ENCODE data around the gene ZBTB45.

Gene ZBTB45

GRCh38 chr19:58521651-58522050 lies 2.0 kb upstream of the ZBTB45 start:
- TF ChIP-seq, protein P1, sequence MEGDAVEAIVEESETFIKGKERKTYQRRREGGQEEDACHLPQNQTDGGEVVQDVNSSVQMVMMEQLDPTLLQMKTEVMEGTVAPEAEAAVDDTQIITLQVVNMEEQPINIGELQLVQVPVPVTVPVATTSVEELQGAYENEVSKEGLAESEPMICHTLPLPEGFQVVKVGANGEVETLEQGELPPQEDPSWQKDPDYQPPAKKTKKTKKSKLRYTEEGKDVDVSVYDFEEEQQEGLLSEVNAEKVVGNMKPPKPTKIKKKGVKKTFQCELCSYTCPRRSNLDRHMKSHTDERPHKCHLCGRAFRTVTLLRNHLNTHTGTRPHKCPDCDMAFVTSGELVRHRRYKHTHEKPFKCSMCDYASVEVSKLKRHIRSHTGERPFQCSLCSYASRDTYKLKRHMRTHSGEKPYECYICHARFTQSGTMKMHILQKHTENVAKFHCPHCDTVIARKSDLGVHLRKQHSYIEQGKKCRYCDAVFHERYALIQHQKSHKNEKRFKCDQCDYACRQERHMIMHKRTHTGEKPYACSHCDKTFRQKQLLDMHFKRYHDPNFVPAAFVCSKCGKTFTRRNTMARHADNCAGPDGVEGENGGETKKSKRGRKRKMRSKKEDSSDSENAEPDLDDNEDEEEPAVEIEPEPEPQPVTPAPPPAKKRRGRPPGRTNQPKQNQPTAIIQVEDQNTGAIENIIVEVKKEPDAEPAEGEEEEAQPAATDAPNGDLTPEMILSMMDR (IDR thresholded peaks at IDR 0.05; ENCODE audit: borderline replicate concordance, insufficient read depth, low read depth, low read length): no peak
- H3K4me3 ChIP-seq (ENCODE audit: low read depth, low read length): no peak overlapping the region

DNA sequence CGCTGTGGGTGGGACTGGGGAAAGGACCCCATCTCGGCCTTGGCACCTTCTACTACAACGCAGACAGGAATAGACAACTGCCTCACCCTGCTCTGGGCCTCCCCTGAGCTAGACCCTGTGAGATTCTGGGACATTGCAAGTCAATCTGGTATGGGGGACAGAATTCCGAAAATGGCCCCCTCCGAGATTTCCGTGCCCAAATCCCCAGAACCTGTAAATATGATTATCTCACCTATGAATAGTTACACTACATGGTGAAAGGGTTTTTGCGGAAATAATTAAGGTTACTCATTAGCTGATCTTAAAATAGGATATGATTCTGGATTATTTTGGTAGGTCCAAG lies 618 bp upstream of the ZBTB45 start:
- peak overlapping the region; percentile 78 for H3K4me3 ChIP-seq (ENCODE audit: low read depth, low read length)
- TF ChIP-seq, protein P1 (IDR thresholded peaks at IDR 0.05; ENCODE audit: borderline replicate concordance, insufficient read depth, low read depth, low read length): no peak

DNA sequence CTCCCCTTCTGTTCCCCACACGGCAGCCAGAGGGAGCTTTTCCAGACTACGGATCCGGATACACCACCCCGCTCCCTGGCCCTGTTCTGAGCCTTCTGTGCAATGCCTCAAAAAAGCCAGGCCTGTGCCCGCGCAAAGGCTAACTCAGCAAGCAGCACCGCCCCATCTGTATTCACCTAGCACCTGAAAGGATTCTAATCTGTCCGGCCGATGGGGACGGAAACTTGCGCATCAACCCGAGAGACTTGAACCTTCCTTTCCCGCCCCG lies 589 bp downstream of the ZBTB45 start:
- TF ChIP-seq, protein P1 (IDR thresholded peaks at IDR 0.05; ENCODE audit: borderline replicate concordance, insufficient read depth, low read depth, low read length): peak; percentile 48; the same call in 1 of the 2 replicates
- H3K4me3 ChIP-seq (ENCODE audit: low read depth, low read length): peak overlapping the region; percentile 78

DNA sequence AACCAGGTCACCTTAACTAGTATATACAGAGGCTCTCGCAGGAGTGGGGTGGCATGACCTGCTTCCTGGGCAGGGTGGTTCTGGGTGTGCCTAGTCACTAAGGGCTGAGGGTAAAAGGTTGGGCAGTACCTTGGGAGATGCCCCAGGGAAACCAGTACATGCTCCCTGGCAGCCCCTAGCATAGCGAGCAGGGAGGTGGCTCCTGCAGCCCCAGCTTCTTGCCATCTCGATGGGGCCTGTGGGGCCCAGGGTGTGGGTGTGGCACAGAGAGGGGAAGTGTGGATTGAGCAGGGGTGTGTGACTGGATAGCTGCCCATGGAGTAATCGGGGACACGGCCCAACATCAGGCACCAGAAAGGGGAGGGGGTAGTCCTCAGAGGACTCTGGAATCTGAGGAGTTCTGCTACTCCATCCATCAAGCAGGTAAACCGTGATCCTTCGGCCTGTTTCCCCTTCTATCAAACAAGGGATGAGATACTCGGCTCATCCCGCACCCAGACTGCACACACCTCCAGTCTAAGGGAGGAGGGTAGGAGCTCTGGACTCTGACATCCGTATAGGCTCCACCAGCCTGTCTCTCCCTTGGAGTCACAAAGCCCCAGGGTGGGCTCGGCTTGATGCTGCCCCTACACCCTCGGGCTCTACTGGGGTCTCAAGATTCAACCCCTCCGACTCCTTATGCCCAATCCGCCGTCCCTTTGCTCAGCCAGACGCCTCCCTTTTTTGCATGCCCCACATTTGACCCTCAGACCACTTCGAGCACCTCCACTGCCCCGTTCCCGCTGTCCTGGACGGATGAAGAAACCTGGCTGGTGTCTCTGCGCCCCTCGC lies 1.1 kb downstream of the ZBTB45 start:
- H3K4me3 ChIP-seq (ENCODE audit: low read depth, low read length): peak overlapping the region; percentile 78
- TF ChIP-seq, protein P1 (IDR thresholded peaks at IDR 0.05; ENCODE audit: borderline replicate concordance, insufficient read depth, low read depth, low read length): no peak; the same call in 1 of the 2 replicates

GRCh38 chr19:58516964-58517833 lies 2.4 kb downstream of the ZBTB45 start:
- TF ChIP-seq, protein P1 (IDR thresholded peaks at IDR 0.05; ENCODE audit: borderline replicate concordance, insufficient read depth, low read depth, low read length): no peak
- no peak overlapping the region for H3K4me3 ChIP-seq (ENCODE audit: low read depth, low read length)

DNA sequence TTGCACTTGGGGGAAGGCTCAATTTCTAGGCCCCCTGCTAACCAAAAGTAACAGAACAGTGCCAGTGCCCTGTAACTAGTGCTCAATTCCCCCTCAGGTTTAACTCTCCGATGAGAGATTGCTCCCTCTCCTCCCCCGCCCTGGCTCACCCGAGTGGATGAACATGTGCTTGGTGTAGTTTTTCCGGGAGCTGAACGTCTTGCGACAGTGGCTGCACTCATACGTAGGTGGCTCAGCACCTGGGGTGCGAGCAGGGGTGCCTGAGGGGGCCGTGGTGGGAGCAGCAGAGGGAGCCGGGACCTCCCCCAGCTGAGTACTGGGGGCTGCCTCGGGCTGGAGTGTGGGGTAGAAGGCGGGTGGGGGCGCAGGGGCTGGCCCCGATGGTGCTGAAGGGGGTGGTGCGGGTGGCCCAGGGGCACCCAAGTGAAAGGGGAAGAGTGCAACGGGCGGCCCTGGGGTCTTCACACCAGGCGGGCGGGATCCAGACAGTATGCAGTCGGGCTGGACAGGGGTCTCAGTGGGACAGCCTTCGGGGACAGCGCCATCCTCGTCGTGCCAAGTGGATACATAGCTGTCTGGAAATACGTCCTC lies 3.3 kb downstream of the ZBTB45 start:
- H3K4me3 ChIP-seq (ENCODE audit: low read depth, low read length): no peak overlapping the region
- TF ChIP-seq, protein P1 (IDR thresholded peaks at IDR 0.05; ENCODE audit: borderline replicate concordance, insufficient read depth, low read depth, low read length): no peak

Data from GM12875 (cell line).